ENCODE measurements around the gene CBX7. TPM values are rescaled to one million over a fixed set of nuclear protein-coding genes. Genes with fewer than 3 reads are reported as not detected.

The CBX7 gene
- total RNA-seq = 100 to 1,000 TPM in 1 of 3 donors, 10 to 100 TPM in 2; 23.6 to 125 (median 29.2) TPM
- long read RNA-seq, donor 1, full-length matches to known transcripts = 43 of 184 reads
- long read RNA-seq, donor 1, partial matches to known transcripts = 5 of 184 reads
- long read RNA-seq, donor 1, other reads (novel, unspliced or antisense) = 136 of 184 reads
- long read RNA-seq, donor 2, partial matches to known transcripts = 0 of 2 reads
- long read RNA-seq, donor 2, other reads (novel, unspliced or antisense) = 1 of 2 reads

GRCh38 chr22:39152511-39153219 lies at the start of gene CBX7:
Gene CBX7 (minus strand): TSS chr22:39152680. CDS start chr22:39152444, 236 bp downstream.
- intact Hi-C loops (cut with DNase I, micrococcal nuclease) = no loop called here
- DNase-seq (peak; percentile 96), ATAC-seq (peak; percentile 96)
- Histone ChIP-seq H3K36me3 (ENCODE audit: low read depth) (no peaks in the 10 kb centered on the region), H3K9me3 (no peaks in the 10 kb centered on the region), H3K4me3 (peak within 1 kb of the TSS; percentile 46), H3K4me1 (ENCODE audit: low read depth) (peaks cover 12% of the 10 kb centered on the region)
- TF ChIP-seq, protein P1, sequence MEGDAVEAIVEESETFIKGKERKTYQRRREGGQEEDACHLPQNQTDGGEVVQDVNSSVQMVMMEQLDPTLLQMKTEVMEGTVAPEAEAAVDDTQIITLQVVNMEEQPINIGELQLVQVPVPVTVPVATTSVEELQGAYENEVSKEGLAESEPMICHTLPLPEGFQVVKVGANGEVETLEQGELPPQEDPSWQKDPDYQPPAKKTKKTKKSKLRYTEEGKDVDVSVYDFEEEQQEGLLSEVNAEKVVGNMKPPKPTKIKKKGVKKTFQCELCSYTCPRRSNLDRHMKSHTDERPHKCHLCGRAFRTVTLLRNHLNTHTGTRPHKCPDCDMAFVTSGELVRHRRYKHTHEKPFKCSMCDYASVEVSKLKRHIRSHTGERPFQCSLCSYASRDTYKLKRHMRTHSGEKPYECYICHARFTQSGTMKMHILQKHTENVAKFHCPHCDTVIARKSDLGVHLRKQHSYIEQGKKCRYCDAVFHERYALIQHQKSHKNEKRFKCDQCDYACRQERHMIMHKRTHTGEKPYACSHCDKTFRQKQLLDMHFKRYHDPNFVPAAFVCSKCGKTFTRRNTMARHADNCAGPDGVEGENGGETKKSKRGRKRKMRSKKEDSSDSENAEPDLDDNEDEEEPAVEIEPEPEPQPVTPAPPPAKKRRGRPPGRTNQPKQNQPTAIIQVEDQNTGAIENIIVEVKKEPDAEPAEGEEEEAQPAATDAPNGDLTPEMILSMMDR (IDR thresholded peaks at IDR 0.05) = no peak

- no peak overlapping the region for H3K4me3 ChIP-seq
- intact Hi-C loops (cut with DNase I, micrococcal nuclease) = no loop called here
- no peaks in the 10 kb centered on the region for H3K36me3 ChIP-seq (ENCODE audit: low read depth)
- TF ChIP-seq, protein P1 (IDR thresholded peaks at IDR 0.05) = no peak
- DNase-seq (no peak), ATAC-seq (no peak)
- no peaks in the 10 kb centered on the region for H3K4me1 ChIP-seq (ENCODE audit: low read depth)
- H3K9me3 ChIP-seq = no peaks in the 10 kb centered on the region
These were observed 45.1 kb upstream of the CBX7 start for GRCh38 chr22:39197578-39197977.

GRCh38 chr22:39194098-39194497 lies 41.6 kb upstream of the CBX7 start:
- H3K4me1 ChIP-seq (ENCODE audit: low read depth) = no peaks in the 10 kb centered on the region
- H3K36me3 ChIP-seq (ENCODE audit: low read depth) = no peaks in the 10 kb centered on the region
- TF ChIP-seq, protein P1 (IDR thresholded peaks at IDR 0.05) = no peak
- no peak overlapping the region for H3K4me3 ChIP-seq
- ATAC-seq (no peak), DNase-seq (no peak)
- no peaks in the 10 kb centered on the region for H3K9me3 ChIP-seq
- intact Hi-C loops (cut with DNase I, micrococcal nuclease) = no loop called here

- no peaks in the 10 kb centered on the region for H3K36me3 ChIP-seq (ENCODE audit: low read depth)
- no peaks in the 10 kb centered on the region for H3K4me1 ChIP-seq (ENCODE audit: low read depth)
- intact Hi-C loops (cut with DNase I, micrococcal nuclease) = no loop called here
- TF ChIP-seq, protein P1 (IDR thresholded peaks at IDR 0.05) = no peak
- no peak for ATAC-seq
- H3K4me3 ChIP-seq = no peak overlapping the region
- no peaks in the 10 kb centered on the region for H3K9me3 ChIP-seq
- DNase-seq = no peak
These were observed 36.3 kb upstream of the CBX7 start for GRCh38 chr22:39188809-39189208.

DNA sequence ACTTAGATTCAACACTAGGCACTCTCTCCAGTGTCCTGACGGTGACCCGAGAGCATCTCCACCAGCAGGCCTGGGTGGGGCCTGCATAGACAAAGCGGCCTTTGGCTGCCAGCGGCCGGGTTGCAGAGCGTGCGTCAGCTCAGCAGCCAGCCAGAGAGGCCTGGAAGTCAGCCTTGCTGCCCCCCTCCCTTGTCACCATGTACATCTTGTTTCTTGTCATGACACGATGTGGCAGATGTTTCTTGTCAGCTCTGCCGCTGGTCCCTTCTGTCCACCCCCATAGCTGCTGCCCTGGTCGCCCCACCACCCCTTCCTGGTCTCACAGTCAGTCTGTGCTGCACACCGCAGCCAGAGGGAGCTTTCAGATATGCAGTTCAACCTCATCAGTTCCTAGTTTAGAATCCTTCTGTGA lies 33.1 kb upstream of the CBX7 start:
- intact Hi-C loops (cut with DNase I, micrococcal nuclease) = no loop called here
- Histone ChIP-seq H3K4me1 (ENCODE audit: low read depth) (no peaks in the 10 kb centered on the region), H3K9me3 (no peaks in the 10 kb centered on the region), H3K36me3 (ENCODE audit: low read depth) (no peaks in the 10 kb centered on the region), H3K4me3 (no peak overlapping the region)
- TF ChIP-seq, protein P1 (IDR thresholded peaks at IDR 0.05) = no peak
- peak; percentile 59 for ATAC-seq
- DNase-seq = peak in 1 of 3 donors; percentile 33

Data from mucosa of descending colon (tissue), 3 donors.